Stimulated activated CD4-positive, alpha-beta T cell treated with anti-CD3 and anti-CD28 coated beads, Interleukin-1b, Interleukin-23, amount 100 ng/mL, for 1 hour (primary cell): ENCODE results near the gene CEP290.
"Not testable (repeated sequence)": the region's sequence is repeated elsewhere in the genome, so short reads cannot be mapped to it uniquely, and the experiment has no call there.

ENCODE experiments used
- DNase-seq, 2 donors: peaks; one replicate each; pipeline ENCODE4 v3.0.0-alpha.2; 2020; ENCODE audit warnings: low read depth in 2 of 2

The CEP290 gene

GRCh38 chr12:88037770-88038169 is 104.1 kb downstream of the CEP290 start:
- no peak for DNase-seq

- DNase-seq: no peak
Measured at GRCh38 chr12:88036353-88036965, 105.4 kb downstream of the CEP290 start.

GRCh38 chr12:88035907-88036289 is 106.0 kb downstream of the CEP290 start:
- DNase-seq: no peak

DNA sequence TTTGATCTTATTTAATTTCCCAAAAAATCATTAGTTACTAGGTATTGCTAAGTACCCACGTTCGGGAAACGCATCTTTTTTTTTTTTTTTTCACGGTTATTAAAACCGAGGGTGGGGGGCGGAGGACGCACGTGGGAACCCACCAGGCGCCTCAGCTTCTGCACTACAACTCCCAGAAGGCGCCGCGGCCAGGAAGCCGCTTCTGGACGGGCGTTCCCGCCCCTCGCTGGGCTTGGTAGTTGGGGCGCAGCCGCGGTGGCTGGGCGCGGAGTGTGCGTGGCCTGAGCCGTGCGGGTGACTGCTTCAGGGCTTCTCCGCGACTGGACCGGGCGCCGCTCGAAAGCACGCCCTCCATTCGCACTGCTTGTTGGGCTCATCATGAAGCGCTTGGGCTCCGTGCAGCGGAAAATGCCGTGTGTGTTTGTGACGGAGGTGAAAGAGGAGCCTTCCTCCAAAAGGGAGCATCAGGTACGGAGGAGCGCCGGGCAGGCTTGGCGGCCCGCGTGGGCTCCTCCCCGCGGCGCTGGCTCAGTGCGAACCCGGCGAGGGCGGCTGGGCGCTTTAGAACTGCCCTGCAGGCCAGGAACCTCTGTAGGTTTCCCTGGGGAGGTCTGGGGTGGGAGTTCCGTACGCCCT is 106.5 kb downstream of the CEP290 start:
- peak; percentile 49 to 80 for DNase-seq

- DNase-seq: not testable (repeated sequence)
Measured at GRCh38 chr12:88031161-88031560, 110.7 kb downstream of the CEP290 start.

GRCh38 chr12:88029093-88029665 is 112.7 kb downstream of the CEP290 start, which contains the start of gene C12orf50:
Gene C12orf50, minus strand, starts transcription at chr12:88029401. Its CDS starts 2,439 bp downstream, at chr12:88026962.
- no peak for DNase-seq

- no peak for DNase-seq
Measured at GRCh38 chr12:88026196-88026595, 115.7 kb downstream of the CEP290 start.

DNA sequence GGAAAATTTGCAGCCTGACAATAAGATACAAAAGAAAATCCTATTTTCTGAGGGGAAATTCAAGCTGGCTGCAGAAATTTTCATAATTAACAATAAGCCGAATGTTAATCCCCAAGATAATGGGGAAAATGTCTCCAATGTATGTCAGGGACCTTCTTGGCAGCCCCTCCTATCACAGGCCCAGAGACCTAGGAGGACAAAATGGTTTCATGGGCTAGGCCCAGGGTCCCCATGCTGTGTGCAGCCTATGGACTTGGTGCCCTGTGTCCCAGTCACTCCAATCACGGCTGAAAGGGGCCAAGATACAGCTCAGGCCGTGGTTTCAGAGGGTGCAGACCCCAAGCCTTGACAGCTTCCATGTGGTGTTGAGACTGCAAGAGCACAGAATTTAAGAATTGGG is 123.9 kb downstream of the CEP290 start:
- DNase-seq: no peak

- no peak for DNase-seq
Measured at GRCh38 chr12:88015825-88016224, 126.1 kb downstream of the CEP290 start.

DNA sequence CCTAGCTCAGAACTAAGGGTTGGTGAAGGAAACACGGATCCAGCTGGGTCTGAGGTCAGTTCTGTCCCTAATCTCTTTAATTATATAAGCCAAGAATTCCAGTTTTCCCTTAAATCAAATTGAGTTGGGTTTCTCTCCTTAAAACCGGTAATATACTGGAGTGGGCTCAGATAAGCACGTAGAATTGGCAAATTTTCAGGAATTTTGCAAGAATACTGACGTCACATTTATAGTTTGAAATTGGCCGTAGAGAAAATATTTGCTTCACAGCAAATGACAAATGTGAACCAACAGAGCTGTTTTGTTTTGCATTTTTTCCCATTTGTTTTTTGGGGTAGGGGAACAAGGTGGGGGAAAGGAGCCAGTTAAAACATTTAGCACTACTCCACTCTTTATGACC is 130.1 kb downstream of the CEP290 start:
- no peak for DNase-seq

GRCh38 chr12:88006351-88006750 is 135.5 kb downstream of the CEP290 start:
- DNase-seq: no peak

GRCh38 chr12:88001327-88001726 is 140.6 kb downstream of the CEP290 start:
- no peak for DNase-seq
